ENCODE results near the gene MSI2. TPM values are rescaled to one million over a fixed set of nuclear protein-coding genes. Genes with fewer than 3 reads are reported as not detected.
A peak's percentile ranks its signal among the peaks of the same experiment; 100 is the strongest.

MSI2 gene
- total and polyA plus RNA-seq, 9 of the 15 experiments (the other 6 are each of a cell fraction or from before 2014, with no cell fraction given): 4.6 to 61.8 (median 42.4) TPM

- TF ChIP-seq REST (IDR thresholded peaks at IDR 0.05; ENCODE audit: borderline replicate concordance) (peak; percentile 8; the same call in 1 of the 2 replicates), REST (CRISPR knock-in tag; IDR thresholded peaks at IDR 0.05; ENCODE audit: low read depth) (no peak), RBM17 (IDR thresholded peaks at IDR 0.05; ENCODE audit: borderline replicate concordance, low read depth, low read length) (no peak), ARID2 (IDR thresholded peaks at IDR 0.05) (no peak), HMGXB4 (CRISPR knock-in tag; IDR thresholded peaks at IDR 0.05) (no peak), PRMT5 (CRISPR knock-in tag; IDR thresholded peaks at IDR 0.05) (no peak), TFAM (CRISPR knock-in tag; conservative IDR thresholded peaks at IDR 0.05) (no peak), HSF4 (CRISPR knock-in tag; IDR thresholded peaks at IDR 0.05; ENCODE audit: borderline replicate concordance) (no peak), CBX8 (IDR thresholded peaks at IDR 0.05; ENCODE audit: borderline replicate concordance, extremely low read depth, low read depth, low read length, poor library complexity, severe bottlenecking) (no peak), ADNP (tag; IDR thresholded peaks at IDR 0.05) (peak; percentile 75), SP1 (CRISPR knock-in tag; IDR thresholded peaks at IDR 0.05) (no peak), FOXP4 (CRISPR knock-in tag; IDR thresholded peaks at IDR 0.05; ENCODE audit: borderline replicate concordance) (no peak), THRB (CRISPR knock-in tag; conservative IDR thresholded peaks at IDR 0.05) (no peak)
These were observed 86.8 kb downstream of the MSI2 start (continued) for GRCh38 chr17:57342963-57343589.

All from K562 (cell line).